Adrenal gland (tissue), 5 donors: ENCODE results near the gene PLEKHO2.

Source experiments
- POLR2A ChIP-seq, 2 donors: fragments of 450-650 bp; IDR thresholded peaks; one replicate each; pipeline ENCODE4 v1.6.1; 2017; ENCODE audit warnings: antibody characterized with exemption in 2 of 2, mild to moderate bottlenecking in 2 of 2, moderate library complexity in 1 of 2
- TF ChIP-seq, protein P1 (sequence below), 6 experiments: fragments of 450-650 bp in 4 of 6; fragments of 200-600 bp in 2 of 6; sonication (generic) in 1 of 6; IDR thresholded peaks; 1 replicate in 5 of 6; 2 replicates in 1 of 6; pipeline versions ENCODE4 v1.5.1 to v1.8.0; 2016 to 2021; ENCODE audit warnings: antibody characterized with exemption in 6 of 6, mild to moderate bottlenecking in 2 of 6, moderate library complexity in 1 of 6
- donor health status: DM: no; HTN: no; CAD: no.

DNA sequence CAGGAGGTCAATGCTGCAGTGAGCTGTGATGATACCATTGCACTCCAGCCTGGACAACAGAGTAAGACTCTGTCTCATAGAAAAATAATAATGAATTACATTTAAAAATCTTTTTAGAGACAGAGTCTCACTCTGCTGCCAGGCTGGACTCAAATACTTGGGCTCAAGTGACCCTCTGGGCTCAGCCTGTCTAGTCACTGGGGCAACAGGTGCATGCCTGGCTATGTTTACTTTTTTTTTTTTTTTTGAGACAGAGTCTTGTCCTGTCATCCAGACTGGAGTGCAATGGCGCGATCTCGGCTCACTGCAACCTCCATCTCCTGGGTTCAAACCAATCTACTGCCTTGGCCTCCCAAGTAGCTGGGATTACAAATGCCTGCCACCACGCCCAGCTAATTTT lies 8.0 kb upstream of the PLEKHO2 start:
- TF ChIP-seq, protein P1, sequence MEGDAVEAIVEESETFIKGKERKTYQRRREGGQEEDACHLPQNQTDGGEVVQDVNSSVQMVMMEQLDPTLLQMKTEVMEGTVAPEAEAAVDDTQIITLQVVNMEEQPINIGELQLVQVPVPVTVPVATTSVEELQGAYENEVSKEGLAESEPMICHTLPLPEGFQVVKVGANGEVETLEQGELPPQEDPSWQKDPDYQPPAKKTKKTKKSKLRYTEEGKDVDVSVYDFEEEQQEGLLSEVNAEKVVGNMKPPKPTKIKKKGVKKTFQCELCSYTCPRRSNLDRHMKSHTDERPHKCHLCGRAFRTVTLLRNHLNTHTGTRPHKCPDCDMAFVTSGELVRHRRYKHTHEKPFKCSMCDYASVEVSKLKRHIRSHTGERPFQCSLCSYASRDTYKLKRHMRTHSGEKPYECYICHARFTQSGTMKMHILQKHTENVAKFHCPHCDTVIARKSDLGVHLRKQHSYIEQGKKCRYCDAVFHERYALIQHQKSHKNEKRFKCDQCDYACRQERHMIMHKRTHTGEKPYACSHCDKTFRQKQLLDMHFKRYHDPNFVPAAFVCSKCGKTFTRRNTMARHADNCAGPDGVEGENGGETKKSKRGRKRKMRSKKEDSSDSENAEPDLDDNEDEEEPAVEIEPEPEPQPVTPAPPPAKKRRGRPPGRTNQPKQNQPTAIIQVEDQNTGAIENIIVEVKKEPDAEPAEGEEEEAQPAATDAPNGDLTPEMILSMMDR (IDR thresholded peaks at IDR 0.05) = no peak
- TF ChIP-seq POLR2A (IDR thresholded peaks at IDR 0.05) = no peak
